Uterus (tissue), 4 donors: Measurements from ENCODE around the gene PRSS8. TPM values are rescaled to one million over a fixed set of nuclear protein-coding genes. Genes with fewer than 3 reads are reported as not detected.

Source experiments
- DNase-seq, 2 donors: peaks; one replicate each; pipeline ENCODE4 v3.0.0-alpha.2; 2019 to 2020
- H3K27ac ChIP-seq, 2 donors: fragments of 200-600 bp; sonication (generic); 1 replicate in 1 of 2; 2 replicates in 1 of 2; pipeline ENCODE4 v1.5.1; 2016 to 2018
- H3K27me3 ChIP-seq, 2 donors: fragments of 200-600 bp; sonication (generic); one replicate each; pipeline ENCODE4 v1.5.1; 2018 to 2019; ENCODE audit warnings: control low read depth in 1 of 2
- H3K36me3 ChIP-seq, 2 donors: fragments of 200-600 bp; sonication (generic); one replicate each; pipeline ENCODE4 v1.5.1; 2019; ENCODE audit warnings: control low read depth in 1 of 2
- H3K4me1 ChIP-seq, 2 donors: fragments of 200-600 bp; sonication (generic); one replicate each; pipeline ENCODE4 v1.5.1; 2018 to 2019; ENCODE audit warnings: control low read depth in 1 of 2
- H3K4me3 ChIP-seq, 2 donors: fragments of 200-600 bp; sonication (generic); 1 replicate in 1 of 2; 2 replicates in 1 of 2; pipeline ENCODE4 v1.5.1; 2018 to 2019; ENCODE audit warnings: mild to moderate bottlenecking in 1 of 2
- H3K9me3 ChIP-seq, 2 donors: fragments of 200-600 bp; sonication (generic); one replicate each; pipeline ENCODE4 v1.5.1; 2019; ENCODE audit warnings: control low read depth in 1 of 2
- CTCF ChIP-seq, 4 experiments: fragments of 200-600 bp in 2 of 4; fragments of 450-650 bp in 2 of 4; sonication (generic) in 2 of 4; IDR thresholded peaks; one replicate each; pipeline ENCODE4 v1.5.1; 2016 to 2019; ENCODE audit warnings: antibody characterized with exemption in 4 of 4, mild to moderate bottlenecking in 2 of 4, moderate library complexity in 1 of 4
- POLR2A ChIP-seq, 2 donors: fragments of 450-650 bp; IDR thresholded peaks; one replicate each; pipeline ENCODE4 v1.6.1; 2016; ENCODE audit warnings: antibody characterized with exemption in 2 of 2, mild to moderate bottlenecking in 1 of 2, moderate library complexity in 1 of 2
- intact Hi-C: fragments of 100-400 bp; cut with DNase I; formaldehyde crosslinking; loops from one replicate; pipeline ENCODE4 v1.15.1; 2023; ENCODE audit warnings: low total_unique reads
- small RNA-seq: library from RNA; depleted of rRNA; stranded (forward); fragments of <200 nt; gene quantifications from one replicate; pipeline ENCODE3, GENCODE V24; 2016
- total RNA-seq, 4 donors: library from RNA; depleted of rRNA in 3 of 4; stranded (reverse); fragments of >200 nt in 3 of 4; gene quantifications; one replicate each; pipeline versions ENCODE4 v1.1.0 to v1.2.4, GENCODE V29; 2014 to 2023
- donor health status: DM: yes; HTN: yes; CAD: no.

Gene PRSS8
- total RNA-seq, 4 donors from 2014 or later, result 0.26 to 8.7 TPM; not detected in 2

GRCh38 chr16:31083081-31083480 lies 52.4 kb downstream of the PRSS8 start:
- H3K9me3 ChIP-seq, result no peaks in the 10 kb centered on the region
- DNase-seq, result no peak
- H3K36me3 ChIP-seq, result no peaks in the 10 kb centered on the region
- H3K27ac ChIP-seq, result no peak overlapping the region
- H3K27me3 ChIP-seq, result no peaks in the 10 kb centered on the region
- no peak overlapping the region for H3K4me3 ChIP-seq
- intact Hi-C loops, result no loop called here
- TF ChIP-seq POLR2A (IDR thresholded peaks at IDR 0.05) (no peak), CTCF (IDR thresholded peaks at IDR 0.05) (no peak)
- H3K4me1 ChIP-seq, result no peaks in the 10 kb centered on the region

- Histone ChIP-seq H3K4me3 (no peak overlapping the region), H3K4me1 (no peaks in the 10 kb centered on the region), H3K27me3 (no peaks in the 10 kb centered on the region), H3K9me3 (no peaks in the 10 kb centered on the region), H3K27ac (no peak overlapping the region), H3K36me3 (no peaks in the 10 kb centered on the region)
- intact Hi-C loops, result no loop called here
- no peak for DNase-seq
- TF ChIP-seq CTCF (IDR thresholded peaks at IDR 0.05) (no peak), POLR2A (IDR thresholded peaks at IDR 0.05) (no peak)
These were observed 53.0 kb downstream of the PRSS8 start for GRCh38 chr16:31082368-31083045.

Small RNA genes within 50 kb of the gene (small RNA-seq; reads per million reads assigned to genes)
- gene AC009088.4 (not detected), gene NDUFA3P6 (not detected)

Other genes with a start within 250 kb of the PRSS8 start
- gene BCL7C, start 241.7 kb downstream of the PRSS8 start, total RNA-seq, result 10 to 100 TPM; 16.5 to 44.8 (median 35.2) TPM
- gene CTF1, start 239.1 kb downstream of the PRSS8 start, total RNA-seq, result 10 to 100 TPM in 2 of 4 donors, 1 to 10 TPM in 1, not detected in 1; 2.3 to 20.6 (median 13.8) TPM
- 10 to 100 TPM in 3 of 4 donors, 1 to 10 TPM in 1; 3.8 to 25.4 (median 19.0) TPM for gene FBXL19, start 212.2 kb downstream of the PRSS8 start, total RNA-seq
- gene ORAI3, start 186.7 kb downstream of the PRSS8 start, total RNA-seq, result 10 to 100 TPM; 21.7 to 65.0 (median 27.9) TPM
- gene SETD1A, start 178.0 kb downstream of the PRSS8 start, total RNA-seq, result 10 to 100 TPM in 1 of 4 donors, 1 to 10 TPM in 3; 2.1 to 31.7 (median 3.5) TPM
- gene HSD3B7, start 150.5 kb downstream of the PRSS8 start, total RNA-seq, result 10 to 100 TPM in 2 of 4 donors, 1 to 10 TPM in 2; 7.2 to 18.0 (median 11.3) TPM
- gene STX1B, start 125.1 kb downstream of the PRSS8 start, total RNA-seq, result 1 to 10 TPM in 3 of 4 donors, under 1 TPM in 1; 0.88 to 2.6 (median 2.5) TPM
- gene STX4, start 102.2 kb downstream of the PRSS8 start, total RNA-seq, result 100 to 1,000 TPM in 1 of 4 donors, 10 to 100 TPM in 3; 26.2 to 114 (median 85.1) TPM
- 10 to 100 TPM in 1 of 4 donors, 1 to 10 TPM in 3; 4.4 to 20.6 (median 6.4) TPM for gene ZNF668, start 61.5 kb downstream of the PRSS8 start, total RNA-seq
- 10 to 100 TPM in 3 of 4 donors, 1 to 10 TPM in 1; 3.3 to 17.3 (median 15.1) TPM for gene ZNF646, start 61.3 kb downstream of the PRSS8 start, total RNA-seq
- 1 to 10 TPM in 2 of 4 donors, under 1 TPM in 1, not detected in 1; under 0.01 to 5.5 (median 2.4) TPM for gene PRSS53, start 46.8 kb downstream of the PRSS8 start, total RNA-seq
- 10 to 100 TPM; 68.7 to 81.8 (median 73.5) TPM for gene VKORC1, start 40.9 kb downstream of the PRSS8 start, total RNA-seq
- gene BCKDK, start 27.3 kb downstream of the PRSS8 start, total RNA-seq, result 10 to 100 TPM; 15.3 to 32.1 (median 21.9) TPM
- gene KAT8, start 18.1 kb downstream of the PRSS8 start, total RNA-seq, result 100 to 1,000 TPM in 1 of 4 donors, 10 to 100 TPM in 3; 63.0 to 101 (median 77.8) TPM
- under 1 TPM in 2 of 4 donors, not detected in 2; 0.48 to 0.76 TPM for gene PRSS36, start 14.3 kb upstream of the PRSS8 start, total RNA-seq
- gene FUS, start 44.4 kb upstream of the PRSS8 start, total RNA-seq, result 100 to 1,000 TPM in 2 of 4 donors, 10 to 100 TPM in 2; 21.5 to 356 (median 109) TPM
- 10 to 100 TPM; 12.7 to 87.1 (median 18.0) TPM for gene PYCARD, start 67.0 kb upstream of the PRSS8 start, total RNA-seq
- gene TRIM72, start 78.4 kb upstream of the PRSS8 start, total RNA-seq, result under 1 TPM in 1 of 4 donors, not detected in 3; under 0.01 TPM
- gene PYDC1, start 81.4 kb upstream of the PRSS8 start, total RNA-seq, result not detected
- 1 to 10 TPM; 3.1 to 7.9 (median 5.1) TPM for gene ITGAM, start 124.2 kb upstream of the PRSS8 start, total RNA-seq
- 1 to 10 TPM in 3 of 4 donors, not detected in 1; 1.4 to 3.5 (median 2.6) TPM for gene ITGAX, start 219.4 kb upstream of the PRSS8 start, total RNA-seq